ENCODE results near the gene POLR2A. TPM values are rescaled to one million over a fixed set of nuclear protein-coding genes. Genes with fewer than 3 reads are reported as not detected.

Gene POLR2A
- total and polyA plus RNA-seq, 8 donors: 8.1 to 750 (median 57.2) TPM

DNA sequence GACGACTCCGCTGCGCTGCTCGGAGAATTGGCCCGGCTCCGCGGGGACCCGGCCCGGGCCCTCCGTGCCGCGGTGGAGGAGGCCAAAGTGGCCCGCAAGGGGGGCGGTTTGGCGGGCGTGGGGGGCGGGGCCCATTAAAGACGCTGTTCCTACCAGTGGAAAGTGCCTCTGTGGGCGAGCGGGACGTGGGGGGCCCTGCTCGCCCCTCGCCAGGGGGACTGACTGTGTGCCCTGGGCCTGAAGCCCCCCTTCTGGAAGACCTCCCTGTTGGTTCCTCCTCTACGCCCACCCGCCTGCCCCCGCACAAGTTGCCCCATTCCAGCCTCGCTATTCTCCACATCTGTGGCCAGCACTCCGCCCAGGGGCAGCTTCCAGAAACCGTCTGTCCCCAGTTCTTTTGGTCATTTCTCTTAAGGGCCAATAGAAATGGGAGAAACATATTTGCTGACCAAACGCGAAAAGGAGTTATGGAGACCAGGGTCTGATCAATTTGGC is 46.8 kb upstream of the POLR2A start:
- no peak for TF ChIP-seq CTCF (IDR thresholded peaks at IDR 0.05)
- no peak for TF ChIP-seq POLR2AphosphoS5 (IDR thresholded peaks at IDR 0.05)
- no peak for TF ChIP-seq EP300 (IDR thresholded peaks at IDR 0.05)
- TF ChIP-seq POLR2A (IDR thresholded peaks at IDR 0.05): no peak
- Histone ChIP-seq H3K4me1 (peaks cover 34 to 68% (median 63%) of the 10 kb centered on the region in 4 donors), H3K27ac (peak overlapping the region; percentile 79 to 90 (median 84)), H3K36me3 (no peaks in the 10 kb centered on the region), H3K9me3 (no peaks in the 10 kb centered on the region), H3K4me3 (peak overlapping the region; percentile 47 to 62 (median 54)), H3K27me3 (peaks cover 11 to 88% (median 40%) of the 10 kb centered on the region in 3 donors)
- no peak for DNase-seq
- WGBS, 5 donors: 30 to 68% (median 36%) methylated on average over 11 to 31 of the region's 31 CpGs
- intact Hi-C loops (cut with DNase I; ENCODE audit: low total_unique reads): loop anchor here (5.0 kb wide), 1 partner anchor 40 kb away; the partner anchor contains the start of gene ZBTB4

DNA sequence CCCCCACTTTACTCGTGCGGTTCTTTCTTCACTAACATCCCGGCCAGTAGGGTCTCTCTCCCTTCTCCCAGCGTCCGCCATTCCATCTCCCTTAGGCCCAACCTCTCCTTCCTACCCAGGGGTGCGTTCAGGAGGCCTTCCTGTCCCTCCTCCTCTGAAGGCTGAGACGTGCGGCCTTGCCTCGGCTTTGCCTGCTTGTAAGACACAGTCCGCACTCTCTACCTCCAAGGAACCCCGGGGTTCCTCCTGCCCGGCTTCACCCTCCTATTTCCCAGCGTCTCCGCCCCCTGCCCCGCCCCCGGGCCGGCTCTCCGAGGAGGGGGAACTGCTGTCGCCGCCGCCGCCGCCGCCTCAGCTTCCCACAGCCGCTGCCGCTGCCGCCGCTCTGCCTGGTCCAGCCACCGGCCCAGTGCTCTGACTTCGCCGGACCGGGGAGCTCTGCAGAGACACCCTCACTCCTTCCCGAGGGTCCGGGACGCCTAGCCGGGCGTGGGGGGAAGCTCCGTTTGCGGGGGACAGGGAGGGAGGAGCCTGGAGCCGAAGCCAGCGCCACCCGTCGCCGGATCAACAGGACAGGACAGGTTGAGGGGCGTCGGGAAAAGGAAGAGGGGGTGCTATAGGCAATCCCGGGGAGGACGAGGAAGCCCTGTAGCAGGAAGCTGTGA is 46.1 kb upstream of the POLR2A start:
- Histone ChIP-seq H3K36me3 (no peaks in the 10 kb centered on the region), H3K4me3 (peak overlapping the region; percentile 25 to 62 (median 46)), H3K4me1 (peaks cover 34 to 68% (median 63%) of the 10 kb centered on the region in 4 donors), H3K9me3 (no peaks in the 10 kb centered on the region), H3K27me3 (peaks cover 11 to 94% (median 40%) of the 10 kb centered on the region in 3 donors), H3K27ac (peak overlapping the region in 2 of 5 donors; percentile 24 to 29)
- 20 to 36% (median 23%) methylated on average over 24 to 48 of the region's 48 CpGs for WGBS, 5 donors
- TF ChIP-seq POLR2AphosphoS5 (IDR thresholded peaks at IDR 0.05): no peak
- no peak for TF ChIP-seq CTCF (IDR thresholded peaks at IDR 0.05)
- no peak for TF ChIP-seq EP300 (IDR thresholded peaks at IDR 0.05)
- TF ChIP-seq POLR2A (IDR thresholded peaks at IDR 0.05): no peak
- DNase-seq: peak; percentile 53 to 87
- intact Hi-C loops (cut with DNase I; ENCODE audit: low total_unique reads): loop anchor here (5.0 kb wide), 1 partner anchor 39 kb away; the partner anchor contains the start of gene ZBTB4

DNA sequence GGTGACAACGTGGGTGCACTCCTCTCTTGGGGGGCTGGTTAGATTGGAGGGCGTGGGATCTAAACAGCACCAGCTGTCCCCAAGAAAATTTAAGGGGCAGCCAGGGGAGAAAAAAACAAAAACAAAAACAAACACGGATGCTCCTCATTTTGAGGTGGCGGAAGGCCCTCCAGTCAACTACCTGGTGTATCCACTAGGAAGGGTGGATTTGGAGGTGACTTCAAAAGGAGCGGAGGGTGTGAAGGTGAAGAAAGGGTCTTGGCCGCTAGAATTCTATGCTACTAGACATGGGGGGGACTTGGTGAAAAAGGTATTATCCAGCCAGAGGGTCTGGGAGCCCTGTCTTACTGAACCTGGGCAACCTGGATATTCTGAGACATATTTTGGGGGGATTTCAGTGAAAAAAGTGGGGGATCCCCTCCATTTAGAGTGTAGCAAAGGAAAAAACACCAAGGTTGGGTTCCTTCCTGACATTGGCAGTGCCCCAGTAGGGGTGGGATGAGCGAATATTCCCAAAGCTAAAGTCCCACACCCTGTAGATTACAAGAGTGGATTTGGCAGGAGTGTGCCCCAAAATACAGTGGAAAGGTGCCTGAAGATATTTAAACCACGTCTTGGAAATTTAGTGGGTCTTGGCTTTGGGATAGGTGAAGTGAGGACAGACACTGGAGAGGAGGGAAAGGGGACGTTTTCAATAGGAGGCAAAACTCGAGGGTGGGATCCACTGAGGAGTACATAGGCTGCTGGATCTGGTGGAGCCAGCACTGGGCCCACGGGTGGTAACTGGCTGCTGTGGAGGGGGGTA is 45.3 kb upstream of the POLR2A start:
- WGBS, 5 donors: 47 to 56% (median 54%) methylated on average over 11 of the region's 11 CpGs
- intact Hi-C loops (cut with DNase I; ENCODE audit: low total_unique reads): loop anchor here (5.0 kb wide), 1 partner anchor 38 kb away; the partner anchor contains the start of gene ZBTB4
- Histone ChIP-seq H3K4me1 (peaks cover 34 to 68% (median 63%) of the 10 kb centered on the region in 4 donors), H3K36me3 (no peaks in the 10 kb centered on the region), H3K27ac (peak overlapping the region in 1 of 5 donors; percentile 24), H3K9me3 (no peaks in the 10 kb centered on the region), H3K27me3 (peaks cover 11 to 94% (median 40%) of the 10 kb centered on the region in 3 donors), H3K4me3 (peak overlapping the region; percentile 25 to 62 (median 46))
- DNase-seq: no peak
- TF ChIP-seq POLR2AphosphoS5 (IDR thresholded peaks at IDR 0.05): no peak
- no peak for TF ChIP-seq EP300 (IDR thresholded peaks at IDR 0.05)
- no peak for TF ChIP-seq CTCF (IDR thresholded peaks at IDR 0.05)
- TF ChIP-seq POLR2A (IDR thresholded peaks at IDR 0.05): no peak

Measured in stomach (tissue), 9 donors.